T-helper 1 cell treated with Interleukin-12 subunit alpha and Interleukin-12 subunit beta and Interleukin-4 antibody, amounts not matched to agents 30 μg/mL and 1 μg/mL, for 36 hours (primary cell): Measurements from ENCODE around the gene CCDC40.

ENCODE experiments used
- H3K27ac Mint-ChIP-seq: one replicate; pipeline ENCODE4 v1.8.0; 2021; ENCODE audit warnings: mild to moderate bottlenecking, mixed read lengths
- H3K27me3 Mint-ChIP-seq: one replicate; pipeline ENCODE4 v1.8.0; 2021; ENCODE audit warnings: low read depth, mixed read lengths
- H3K36me3 Mint-ChIP-seq: one replicate; pipeline ENCODE4 v1.8.0; 2021; ENCODE audit warnings: low read depth, mixed read lengths
- H3K4me1 Mint-ChIP-seq: one replicate; pipeline ENCODE4 v1.8.0; 2021; ENCODE audit warnings: low read depth, mixed read lengths
- H3K4me3 Mint-ChIP-seq: one replicate; pipeline ENCODE4 v1.8.0; 2021; ENCODE audit warnings: mild to moderate bottlenecking, moderate library complexity, mixed read lengths
- H3K9me3 Mint-ChIP-seq: one replicate; pipeline ENCODE4 v1.8.0; 2021; ENCODE audit warnings: mixed read lengths

CCDC40 gene

GRCh38 chr17:79994602-79995001 lies 41.8 kb upstream of the CCDC40 start:
- no peak overlapping the region for H3K4me3 Mint-ChIP-seq
- H3K4me1 Mint-ChIP-seq = peaks cover 35% of the 10 kb centered on the region
- no peaks in the 10 kb centered on the region for H3K36me3 Mint-ChIP-seq
- H3K27ac Mint-ChIP-seq = no peak overlapping the region
- H3K9me3 Mint-ChIP-seq = no peaks in the 10 kb centered on the region
- H3K27me3 Mint-ChIP-seq = no peaks in the 10 kb centered on the region

DNA sequence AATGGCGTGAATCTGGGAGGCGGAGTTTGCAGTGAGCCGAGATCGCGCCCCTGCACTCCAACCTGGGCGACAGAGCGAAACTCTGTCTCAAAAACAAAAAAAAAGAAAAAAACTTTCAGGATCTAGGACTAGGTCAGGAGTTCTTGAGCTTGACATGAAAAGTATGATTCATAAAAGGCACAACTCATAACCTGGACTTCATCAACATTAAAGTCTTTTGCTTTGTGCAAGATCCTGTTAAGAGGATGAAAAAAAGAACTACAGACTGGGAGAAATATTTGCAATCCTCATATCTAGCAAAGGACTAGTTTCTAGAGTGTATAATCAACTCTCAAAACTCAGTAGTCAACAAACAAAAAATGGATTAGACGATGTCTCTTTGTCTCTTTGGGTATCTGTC lies 40.7 kb upstream of the CCDC40 start:
- Mint-ChIP-seq H3K27ac (no peak overlapping the region), H3K27me3 (no peaks in the 10 kb centered on the region), H3K36me3 (no peaks in the 10 kb centered on the region), H3K9me3 (no peaks in the 10 kb centered on the region), H3K4me3 (no peak overlapping the region), H3K4me1 (peaks cover 35% of the 10 kb centered on the region)

- H3K27ac Mint-ChIP-seq = peak overlapping the region; percentile 45
- H3K9me3 Mint-ChIP-seq = no peaks in the 10 kb centered on the region
- H3K27me3 Mint-ChIP-seq = no peaks in the 10 kb centered on the region
- no peaks in the 10 kb centered on the region for H3K36me3 Mint-ChIP-seq
- H3K4me1 Mint-ChIP-seq = peaks cover 35% of the 10 kb centered on the region
- H3K4me3 Mint-ChIP-seq = no peak overlapping the region
Measured at GRCh38 chr17:79996291-79996690, 40.2 kb upstream of the CCDC40 start.

GRCh38 chr17:79997011-79997660 lies 39.3 kb upstream of the CCDC40 start:
- no peaks in the 10 kb centered on the region for H3K36me3 Mint-ChIP-seq
- H3K4me1 Mint-ChIP-seq = peaks cover 35% of the 10 kb centered on the region
- peak overlapping the region; percentile 70 for H3K4me3 Mint-ChIP-seq
- peak overlapping the region; percentile 97 for H3K27ac Mint-ChIP-seq
- no peaks in the 10 kb centered on the region for H3K9me3 Mint-ChIP-seq
- H3K27me3 Mint-ChIP-seq = no peaks in the 10 kb centered on the region

DNA sequence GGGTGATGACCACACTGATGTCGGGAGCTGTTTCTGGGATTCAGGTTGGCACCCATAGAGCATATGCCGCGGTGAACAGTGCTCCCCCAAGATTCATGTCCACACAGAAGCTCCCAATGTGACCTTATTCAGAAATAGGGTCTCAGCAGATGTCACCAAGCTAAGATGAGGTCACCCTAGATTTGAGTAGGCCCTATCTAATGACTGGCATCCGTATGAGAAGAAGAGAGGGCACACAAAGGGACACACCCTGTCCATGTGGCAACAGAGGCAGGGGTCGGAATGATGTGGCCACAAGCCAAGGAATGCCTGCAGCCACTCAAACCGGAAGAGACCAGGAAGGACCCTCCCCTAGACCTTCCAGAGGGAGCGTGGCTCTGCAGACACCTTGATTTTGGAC lies 36.3 kb upstream of the CCDC40 start:
- Mint-ChIP-seq H3K4me3 (no peak overlapping the region), H3K9me3 (no peaks in the 10 kb centered on the region), H3K36me3 (no peaks in the 10 kb centered on the region), H3K4me1 (peaks cover 22% of the 10 kb centered on the region), H3K27ac (no peak overlapping the region), H3K27me3 (no peaks in the 10 kb centered on the region)

DNA sequence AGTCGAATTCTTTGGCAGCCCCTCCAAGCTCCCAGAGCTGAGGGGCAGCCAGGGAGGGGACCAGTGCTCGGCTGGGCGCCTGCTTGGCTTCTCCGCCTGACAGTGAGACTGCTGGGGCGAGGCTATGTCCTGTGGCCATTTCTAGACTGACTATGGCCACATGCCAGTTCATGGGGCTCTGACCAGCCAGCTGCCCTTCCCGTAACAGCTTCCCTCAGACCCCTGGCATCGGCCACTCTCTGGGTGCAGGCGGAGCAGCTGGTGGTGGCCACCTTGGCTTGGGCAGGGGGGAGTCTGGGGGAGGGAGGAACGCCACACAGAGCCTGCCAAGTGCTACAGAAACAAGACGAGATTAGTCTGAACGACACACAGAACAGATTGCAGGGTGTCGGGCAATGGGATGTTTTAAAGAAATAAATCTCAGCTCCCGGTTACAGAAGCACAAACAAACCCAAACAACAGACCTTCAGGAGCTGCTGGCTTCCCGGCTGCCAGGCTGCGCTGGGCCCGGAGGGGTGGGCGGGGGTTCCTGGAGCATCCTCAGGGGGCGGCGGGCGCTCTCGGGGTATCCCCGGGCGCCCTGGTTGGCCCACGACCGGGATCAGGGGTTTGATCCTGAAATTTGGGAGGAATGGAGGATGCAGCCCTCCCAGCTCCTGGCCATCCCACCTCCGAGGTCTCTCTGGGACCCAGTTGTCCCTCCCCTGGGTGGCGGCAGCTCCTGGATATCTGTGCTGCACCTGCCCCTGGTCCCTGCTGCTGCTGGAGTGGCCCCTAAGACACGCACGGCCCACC lies 35.3 kb upstream of the CCDC40 start:
- peaks cover 20% of the 10 kb centered on the region for H3K4me1 Mint-ChIP-seq
- H3K4me3 Mint-ChIP-seq = no peak overlapping the region

GRCh38 chr17:80002070-80002641 lies 34.3 kb upstream of the CCDC40 start:
- H3K36me3 Mint-ChIP-seq = no peaks in the 10 kb centered on the region

More for the DNA sequence above, 35.3 kb upstream of the CCDC40 start:
- no peaks in the 10 kb centered on the region for H3K9me3 Mint-ChIP-seq
- H3K27me3 Mint-ChIP-seq = no peaks in the 10 kb centered on the region
- H3K27ac Mint-ChIP-seq = no peak overlapping the region
- H3K36me3 Mint-ChIP-seq = no peaks in the 10 kb centered on the region

DNA sequence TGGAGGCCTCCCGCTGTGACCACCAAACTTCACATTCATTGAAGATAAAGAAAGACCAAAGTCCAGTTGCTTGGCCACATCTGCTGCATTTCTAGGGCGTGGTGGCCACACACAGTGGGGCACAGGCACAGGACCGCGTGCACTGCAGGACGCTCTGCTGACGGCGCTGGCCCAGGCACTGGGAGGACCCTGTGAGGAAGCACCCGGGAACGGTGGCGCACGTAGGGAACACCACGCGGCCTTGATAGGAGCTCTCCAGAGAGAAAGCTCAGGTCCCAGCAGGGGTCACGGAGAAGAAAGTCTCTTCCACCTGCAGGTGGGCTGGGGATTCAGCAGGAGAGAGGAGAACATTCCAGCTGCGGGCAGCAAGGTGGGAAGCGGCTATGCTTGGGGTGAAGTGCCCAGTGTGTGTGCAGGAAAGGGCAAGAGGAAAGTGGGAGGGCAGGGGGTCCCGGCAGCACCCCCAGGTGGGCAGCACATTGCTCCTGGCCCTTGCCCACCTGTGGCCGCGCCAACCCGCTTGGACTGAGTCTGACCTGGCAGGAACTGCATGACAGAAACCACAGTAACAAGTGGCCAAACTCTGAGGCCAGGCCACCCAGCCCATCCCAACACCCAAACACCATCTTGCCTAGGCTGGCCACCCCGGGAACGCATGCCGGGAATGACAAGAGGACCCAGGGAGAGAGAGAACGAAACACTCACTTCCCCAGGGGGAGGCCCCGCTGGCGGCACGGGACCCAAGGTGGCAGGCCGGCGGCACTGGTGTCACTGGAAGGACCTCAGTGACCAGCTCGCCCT lies 33.6 kb upstream of the CCDC40 start:
- no peak overlapping the region for H3K4me3 Mint-ChIP-seq
- H3K4me1 Mint-ChIP-seq = peaks cover 5% of the 10 kb centered on the region
- H3K36me3 Mint-ChIP-seq = no peaks in the 10 kb centered on the region
- no peak overlapping the region for H3K27ac Mint-ChIP-seq
- H3K9me3 Mint-ChIP-seq = no peaks in the 10 kb centered on the region
- no peaks in the 10 kb centered on the region for H3K27me3 Mint-ChIP-seq

More at GRCh38 chr17:80002070-80002641, 34.3 kb upstream of the CCDC40 start:
- no peak overlapping the region for H3K27ac Mint-ChIP-seq
- no peaks in the 10 kb centered on the region for H3K9me3 Mint-ChIP-seq
- peaks cover 12% of the 10 kb centered on the region for H3K4me1 Mint-ChIP-seq
- H3K4me3 Mint-ChIP-seq = no peak overlapping the region
- H3K27me3 Mint-ChIP-seq = no peaks in the 10 kb centered on the region

DNA sequence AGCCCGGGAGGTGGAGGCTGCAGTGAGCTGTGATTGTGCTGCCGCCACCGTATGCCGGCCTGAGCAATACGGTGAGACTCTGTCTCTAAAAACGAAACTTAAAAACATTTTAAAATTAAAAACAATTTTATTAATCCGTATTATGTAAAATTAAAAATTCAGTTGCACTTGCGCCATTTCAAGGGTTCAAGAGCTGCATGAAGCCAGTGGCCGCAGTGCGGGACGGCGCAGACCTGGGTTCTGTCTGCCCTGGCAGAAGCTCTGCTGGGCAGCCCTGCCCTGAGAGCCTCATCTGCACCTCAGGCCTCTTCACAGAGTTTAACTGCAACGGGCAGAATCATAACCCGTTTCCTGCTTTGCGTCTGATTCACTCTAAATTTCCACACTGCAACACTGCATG lies 32.5 kb upstream of the CCDC40 start:
- Mint-ChIP-seq H3K36me3 (no peaks in the 10 kb centered on the region), H3K4me1 (peaks cover 3% of the 10 kb centered on the region), H3K27ac (no peak overlapping the region), H3K4me3 (no peak overlapping the region), H3K27me3 (no peaks in the 10 kb centered on the region), H3K9me3 (no peaks in the 10 kb centered on the region)

GRCh38 chr17:80005360-80006338 lies 30.8 kb upstream of the CCDC40 start:
- no peak overlapping the region for H3K4me3 Mint-ChIP-seq
- no peak overlapping the region for H3K27ac Mint-ChIP-seq
- H3K27me3 Mint-ChIP-seq = no peaks in the 10 kb centered on the region
- peaks cover 3% of the 10 kb centered on the region for H3K4me1 Mint-ChIP-seq
- no peaks in the 10 kb centered on the region for H3K9me3 Mint-ChIP-seq
- H3K36me3 Mint-ChIP-seq = no peaks in the 10 kb centered on the region

DNA sequence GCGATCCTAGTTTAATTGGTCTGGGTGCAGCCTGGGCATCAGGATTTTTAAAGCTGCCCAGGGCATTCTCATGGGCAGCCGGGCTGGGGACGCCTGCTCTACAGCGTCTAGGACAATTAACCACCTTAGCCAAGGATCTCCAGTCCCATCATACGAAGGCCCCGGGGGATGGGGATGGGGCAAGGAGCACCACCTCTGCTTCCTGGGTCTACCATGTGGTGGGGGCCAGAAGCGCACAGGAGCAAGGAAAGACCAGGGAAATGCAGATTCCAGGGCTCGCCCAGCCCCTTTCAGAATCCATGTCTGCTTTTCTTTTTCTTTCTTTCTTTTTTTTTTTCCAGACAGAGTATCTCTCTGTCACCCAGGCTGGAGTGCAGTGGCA lies 30.1 kb upstream of the CCDC40 start:
- H3K9me3 Mint-ChIP-seq = no peaks in the 10 kb centered on the region
- H3K4me1 Mint-ChIP-seq = peaks cover 3% of the 10 kb centered on the region
- H3K4me3 Mint-ChIP-seq = no peak overlapping the region
- H3K27ac Mint-ChIP-seq = no peak overlapping the region
- no peaks in the 10 kb centered on the region for H3K27me3 Mint-ChIP-seq
- H3K36me3 Mint-ChIP-seq = no peaks in the 10 kb centered on the region

DNA sequence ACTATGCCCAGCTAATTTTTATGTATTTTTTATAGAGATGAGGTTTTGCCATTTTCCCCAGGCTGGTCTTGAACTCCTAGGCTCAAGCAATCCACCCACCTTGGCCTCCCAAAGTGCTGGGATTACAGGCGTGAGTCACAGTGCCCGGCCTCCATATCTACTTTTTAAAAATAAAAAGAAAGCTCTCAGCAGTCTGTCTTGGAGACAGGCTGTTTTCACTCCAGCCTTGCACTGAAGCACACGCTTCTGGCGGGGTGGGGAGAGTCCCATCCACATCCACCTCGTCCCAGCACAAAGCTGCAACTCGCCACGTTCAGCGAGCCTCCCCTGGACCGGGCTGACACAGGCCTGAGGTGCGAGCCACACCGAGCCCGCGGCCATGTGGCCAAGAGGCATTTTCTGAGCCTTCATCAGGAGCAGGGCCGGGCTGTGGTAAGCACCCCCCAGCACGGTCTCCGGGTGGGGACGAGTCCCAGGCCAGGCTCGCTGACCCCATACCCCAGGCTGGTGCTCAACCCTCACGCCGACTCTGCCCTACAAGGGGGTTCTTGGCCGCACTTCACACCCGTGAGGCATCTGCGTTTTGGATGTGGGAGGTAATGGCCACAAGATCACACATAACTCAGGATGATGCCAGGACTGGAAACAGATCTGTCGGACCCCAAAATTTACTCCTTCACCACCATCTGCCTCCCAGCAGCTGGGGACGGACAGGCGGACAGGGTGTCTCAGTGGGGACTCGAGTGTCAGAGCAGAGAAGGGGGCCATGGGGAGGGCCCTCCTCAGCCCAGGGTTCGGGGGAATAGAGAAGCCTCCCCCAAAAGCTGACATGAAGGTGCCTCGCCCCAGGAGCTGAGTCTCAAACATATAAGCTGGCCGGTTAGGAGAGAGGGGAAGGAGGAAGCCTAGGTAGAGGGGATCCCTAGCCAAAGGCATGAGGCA lies 29.4 kb upstream of the CCDC40 start:
- Mint-ChIP-seq H3K27ac (no peak overlapping the region), H3K27me3 (no peaks in the 10 kb centered on the region), H3K9me3 (no peaks in the 10 kb centered on the region), H3K4me3 (no peak overlapping the region), H3K4me1 (peaks cover 3% of the 10 kb centered on the region), H3K36me3 (no peaks in the 10 kb centered on the region)

- H3K9me3 Mint-ChIP-seq = no peaks in the 10 kb centered on the region
- H3K27me3 Mint-ChIP-seq = no peaks in the 10 kb centered on the region
- no peak overlapping the region for H3K27ac Mint-ChIP-seq
- H3K4me3 Mint-ChIP-seq = no peak overlapping the region
- peaks cover 3% of the 10 kb centered on the region for H3K4me1 Mint-ChIP-seq
- no peaks in the 10 kb centered on the region for H3K36me3 Mint-ChIP-seq
Measured at GRCh38 chr17:80007939-80008338, 28.5 kb upstream of the CCDC40 start.
